SK-N-SH treated with all-trans-retinoic acid at 6 μM for 48 hours (cell line): ENCODE results near the gene GOLT1A.

Experiments
- ATAC-seq: fragments of 200-7000 bp; cut with Tn5 transposase; 3 replicates; pipeline ENCODE4 v1.9.1; 2020; ENCODE audit warnings: mild to moderate bottlenecking, moderate library complexity
- ARNTL ChIP-seq: fragments of 450-650 bp; formaldehyde crosslinking; IDR thresholded peaks from 2 replicates; pipeline ENCODE4 v1.5.0; 2020; ENCODE audit warnings: low read depth, mild to moderate bottlenecking, moderate library complexity, borderline replicate concordance
- BACH2 ChIP-seq: fragments of 250-450 bp; sonication (Bioruptor Pico); IDR thresholded peaks from 2 replicates; pipeline ENCODE4 v1.9.0; 2021; ENCODE audit warnings: mild to moderate bottlenecking, borderline replicate concordance
- CREB5 ChIP-seq: fragments of 250-450 bp; sonication (Bioruptor Pico); IDR thresholded peaks from 2 replicates; pipeline ENCODE4 v1.5.1; 2020; ENCODE audit warnings: low read depth, mild to moderate bottlenecking, moderate library complexity
- CSDC2 ChIP-seq: fragments of 250-450 bp; sonication (Bioruptor Pico); IDR thresholded peaks from 2 replicates; pipeline ENCODE4 v1.5.0; 2020; ENCODE audit warnings: mild to moderate bottlenecking, moderate library complexity
- CSRNP3 ChIP-seq: fragments of 250-450 bp; sonication (Bioruptor Pico); IDR thresholded peaks from 2 replicates; pipeline ENCODE4 v1.5.1; 2021; ENCODE audit warnings: mild to moderate bottlenecking, moderate library complexity
- ESRRG ChIP-seq: fragments of 250-450 bp; sonication (Bioruptor Pico); IDR thresholded peaks from 2 replicates; pipeline ENCODE4 v1.6.1; 2021; ENCODE audit warnings: mild to moderate bottlenecking
- ISL1 ChIP-seq: fragments of 250-450 bp; sonication (Bioruptor Pico); IDR thresholded peaks from 2 replicates; pipeline ENCODE4 v2.1.2; 2022; ENCODE audit warnings: mild to moderate bottlenecking, moderate library complexity
- OSR1 ChIP-seq: fragments of 250-450 bp; sonication (Bioruptor Pico); IDR thresholded peaks from 2 replicates; pipeline ENCODE4 v1.8.0; 2022; ENCODE audit warnings: moderate library complexity, mild to moderate bottlenecking, inconsistent platforms
- PATZ1 ChIP-seq: fragments of 250-450 bp; sonication (Bioruptor Pico); IDR thresholded peaks from 2 replicates; pipeline ENCODE4 v1.8.0; 2020; ENCODE audit warnings: mild to moderate bottlenecking, moderate library complexity, borderline replicate concordance
- POU6F1 ChIP-seq: fragments of 250-450 bp; sonication (Bioruptor Pico); IDR thresholded peaks from 2 replicates; pipeline ENCODE4 v1.8.0; 2021; ENCODE audit warnings: low read depth, mild to moderate bottlenecking, moderate library complexity, borderline replicate concordance
- RARB ChIP-seq: fragments of 250-450 bp; sonication (Bioruptor Pico); IDR thresholded peaks from 2 replicates; pipeline ENCODE4 v1.8.0; 2021; ENCODE audit warnings: mild to moderate bottlenecking, moderate library complexity
- TCF4 ChIP-seq: fragments of 250-450 bp; sonication (Bioruptor Pico); IDR thresholded peaks from 2 replicates; pipeline ENCODE4 v1.8.0; 2021; ENCODE audit warnings: mild to moderate bottlenecking, moderate library complexity, borderline replicate concordance
- TOX ChIP-seq: fragments of 250-450 bp; sonication (Bioruptor Pico); IDR thresholded peaks from 2 replicates; pipeline ENCODE4 v1.8.0; 2021; ENCODE audit warnings: mild to moderate bottlenecking, moderate library complexity, borderline replicate concordance
- TSHZ2 ChIP-seq: fragments of 250-450 bp; sonication (Bioruptor Pico); IDR thresholded peaks from 2 replicates; pipeline ENCODE4 v1.5.0; 2020; ENCODE audit warnings: mild to moderate bottlenecking, moderate library complexity
- ZC3H10 ChIP-seq: fragments of 250-450 bp; sonication (Bioruptor Pico); IDR thresholded peaks from 2 replicates; pipeline ENCODE4 v1.5.1; 2021; ENCODE audit warnings: mild to moderate bottlenecking, moderate library complexity
- ZFP3 ChIP-seq: fragments of 250-450 bp; sonication (Bioruptor Pico); IDR thresholded peaks from 2 replicates; pipeline ENCODE4 v1.5.0; 2020; ENCODE audit warnings: mild to moderate bottlenecking, moderate library complexity
- ZFP30 ChIP-seq: fragments of 450-650 bp; formaldehyde crosslinking; IDR thresholded peaks from 2 replicates; pipeline ENCODE4 v1.5.0; 2022; ENCODE audit warnings: mild to moderate bottlenecking, moderate library complexity
- ZNF70 ChIP-seq: fragments of 450-650 bp; formaldehyde crosslinking; IDR thresholded peaks from 2 replicates; pipeline ENCODE4 v1.5.0; 2020; ENCODE audit warnings: mild to moderate bottlenecking, moderate library complexity
- ZNF8 ChIP-seq: fragments of 450-650 bp; formaldehyde crosslinking; IDR thresholded peaks from 2 replicates; pipeline ENCODE4 v1.5.0; 2020; ENCODE audit warnings: mild to moderate bottlenecking, moderate library complexity

The GOLT1A gene

GRCh38 chr1:204223129-204223860 is 9.5 kb upstream of the GOLT1A start:
- ATAC-seq = no peak

GRCh38 chr1:204222764-204223055 is 8.9 kb upstream of the GOLT1A start:
- ATAC-seq = no peak

More at GRCh38 chr1:204223129-204223860, 9.5 kb upstream of the GOLT1A start:
- no peak for TF ChIP-seq CREB5 (CRISPR knock-in tag)
- no peak for TF ChIP-seq ZFP3 (CRISPR knock-in tag)
- TF ChIP-seq ISL1 (CRISPR knock-in tag) = no peak
- TF ChIP-seq ZFP30 (CRISPR knock-in tag) = no peak
- no peak for TF ChIP-seq ZC3H10 (CRISPR knock-in tag)
- no peak for TF ChIP-seq ZNF8

GRCh38 chr1:204222006-204222763 is 8.4 kb upstream of the GOLT1A start:
- ATAC-seq = no peak
- TF ChIP-seq ISL1 (CRISPR knock-in tag) (no peak), ZNF70 (no peak), ZC3H10 (CRISPR knock-in tag) (no peak), TCF4 (CRISPR knock-in tag) (no peak), OSR1 (CRISPR knock-in tag) (no peak), BACH2 (no peak), RARB (CRISPR knock-in tag) (no peak), ZFP30 (CRISPR knock-in tag) (no peak), ESRRG (CRISPR knock-in tag) (no peak), TOX (CRISPR knock-in tag) (no peak), ARNTL (CRISPR knock-in tag) (no peak), ZFP3 (CRISPR knock-in tag) (no peak), TSHZ2 (CRISPR knock-in tag) (no peak), PATZ1 (no peak)

More at GRCh38 chr1:204222764-204223055, 8.9 kb upstream of the GOLT1A start:
- TF ChIP-seq CSDC2 (CRISPR knock-in tag) = no peak
- no peak for TF ChIP-seq CSRNP3 (CRISPR knock-in tag)
- TF ChIP-seq ESRRG (CRISPR knock-in tag) = no peak
- no peak for TF ChIP-seq POU6F1 (CRISPR knock-in tag)
- TF ChIP-seq OSR1 (CRISPR knock-in tag) = no peak
- TF ChIP-seq BACH2 = no peak
